HG03135 (cell line): Measurements from ENCODE around the gene FCHSD2.
A peak's percentile ranks its signal among the peaks of the same experiment; 100 is the strongest.
"Not testable (repeated sequence)": the region's sequence is repeated elsewhere in the genome, so short reads cannot be mapped to it uniquely, and the experiment has no call there.

ENCODE experiments used
- ATAC-seq: cut with Tn5 transposase; IDR thresholded peaks from one replicate; pipeline ENCODE4 v1.9.1; 2021; ENCODE audit warnings: mild to moderate bottlenecking, moderate library complexity; ENCODE audit not compliant: unreplicated experiment

Gene FCHSD2

DNA sequence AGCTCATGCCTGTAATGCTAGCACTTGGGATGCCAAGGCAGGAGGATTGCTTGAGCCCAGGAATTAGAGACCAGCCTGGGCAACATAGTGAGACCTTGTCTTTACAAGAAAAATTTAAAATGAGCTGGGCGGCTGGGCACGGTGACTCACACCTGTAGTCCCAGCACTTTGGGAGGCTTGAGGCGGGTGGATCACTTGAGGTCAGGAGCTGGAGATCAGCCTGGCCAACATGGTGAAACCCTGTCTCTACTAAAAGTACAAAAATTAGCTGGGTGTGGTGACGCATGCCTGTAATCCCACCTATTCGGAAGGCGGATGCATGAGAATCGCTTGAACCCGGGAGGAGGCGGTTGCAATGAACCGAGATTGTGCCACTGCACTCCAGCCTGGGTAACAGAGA lies 330.4 kb downstream of the FCHSD2 start:
- not testable (repeated sequence) for ATAC-seq

DNA sequence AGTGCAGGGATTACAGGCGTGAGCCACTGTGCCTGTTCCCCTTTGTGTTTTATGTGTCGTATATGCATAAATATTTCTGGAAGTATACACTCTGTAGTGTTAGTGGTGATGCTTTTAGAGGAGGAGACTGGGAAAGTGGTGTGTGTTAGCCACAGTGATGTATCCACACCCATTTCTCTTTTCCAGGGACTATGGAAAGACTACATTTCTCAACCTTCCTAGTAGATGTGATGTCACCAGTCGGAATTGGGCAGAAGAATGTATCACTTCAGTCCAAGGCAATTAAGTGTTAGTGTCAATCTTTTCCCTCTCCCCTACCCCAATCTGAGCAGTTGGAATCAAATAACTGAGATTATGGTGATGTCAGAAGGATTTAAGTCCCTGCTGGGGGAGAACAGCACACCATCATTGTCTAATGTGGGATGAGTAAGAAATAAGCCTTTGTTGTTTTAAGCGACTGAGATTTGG lies 333.8 kb downstream of the FCHSD2 start:
- ATAC-seq, result no peak

DNA sequence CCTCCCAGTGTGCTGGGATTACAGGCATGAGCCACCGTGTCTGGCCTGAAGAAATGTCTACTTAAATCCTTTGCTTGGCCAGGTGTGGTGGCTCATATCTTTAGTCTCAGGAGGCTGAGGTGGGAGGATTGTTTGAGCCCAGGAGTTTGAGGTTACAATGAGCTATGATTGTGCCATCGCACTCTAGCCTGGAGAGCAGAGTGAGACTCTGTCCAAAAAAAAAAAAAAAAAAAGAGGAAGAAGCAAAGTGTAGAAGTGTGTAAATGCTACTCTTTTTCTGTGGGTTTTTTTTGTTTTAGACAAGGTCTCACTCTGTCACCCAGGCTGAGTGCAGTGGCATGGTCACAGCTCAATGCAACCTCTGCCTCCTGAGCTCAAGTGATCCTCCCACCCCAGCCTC lies 334.3 kb downstream of the FCHSD2 start:
- no peak for ATAC-seq

DNA sequence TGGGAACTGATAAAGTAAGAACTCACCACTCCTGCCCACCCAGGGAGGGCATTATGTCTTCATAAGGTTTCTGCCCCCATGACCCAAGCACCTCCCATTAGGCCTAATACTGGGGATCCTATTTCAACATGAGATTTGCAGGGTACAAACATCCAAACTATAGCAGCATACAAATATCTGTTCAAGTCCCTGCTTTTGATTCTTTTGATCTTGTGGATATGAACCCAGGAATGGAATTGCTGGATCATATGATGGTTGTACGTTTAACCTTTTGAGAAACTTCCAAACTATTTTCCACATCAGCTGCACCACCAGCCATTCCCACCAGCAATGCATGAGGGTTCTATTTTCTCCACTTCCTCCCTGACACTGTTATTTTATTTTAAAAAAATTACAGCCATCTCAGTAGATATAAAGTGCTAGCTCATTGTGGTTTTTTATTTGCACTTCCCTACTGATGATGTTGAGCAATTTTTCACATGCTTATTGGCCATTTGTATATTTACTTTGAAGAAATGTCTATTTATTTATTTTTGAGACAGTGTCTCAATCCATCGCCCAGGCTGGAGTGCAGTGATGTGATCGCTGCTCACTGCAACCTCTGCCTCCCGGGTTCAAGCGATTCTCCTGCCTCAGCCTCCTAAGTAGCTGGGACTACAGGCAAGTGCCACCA lies 335.0 kb downstream of the FCHSD2 start:
- no peak for ATAC-seq

DNA sequence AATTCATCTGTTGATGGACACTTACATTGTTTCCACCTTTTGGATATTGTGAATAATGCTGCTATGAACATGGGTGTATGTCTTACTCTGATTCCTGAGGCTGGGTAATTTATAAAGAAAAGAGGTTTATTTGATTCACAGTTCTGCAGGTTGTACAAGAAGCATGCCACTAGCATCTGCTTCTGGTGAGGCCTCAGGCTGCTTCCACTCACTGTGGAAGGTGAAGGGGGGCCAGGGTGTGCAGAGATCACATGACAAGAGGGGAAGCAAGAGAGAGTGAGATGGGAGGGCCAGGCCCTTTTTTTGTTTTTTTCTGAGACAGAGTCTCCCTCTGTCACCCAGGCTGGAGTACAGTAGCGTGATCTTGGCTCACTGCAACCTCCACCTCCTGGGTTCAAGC lies 335.7 kb downstream of the FCHSD2 start:
- not testable (repeated sequence) for ATAC-seq

DNA sequence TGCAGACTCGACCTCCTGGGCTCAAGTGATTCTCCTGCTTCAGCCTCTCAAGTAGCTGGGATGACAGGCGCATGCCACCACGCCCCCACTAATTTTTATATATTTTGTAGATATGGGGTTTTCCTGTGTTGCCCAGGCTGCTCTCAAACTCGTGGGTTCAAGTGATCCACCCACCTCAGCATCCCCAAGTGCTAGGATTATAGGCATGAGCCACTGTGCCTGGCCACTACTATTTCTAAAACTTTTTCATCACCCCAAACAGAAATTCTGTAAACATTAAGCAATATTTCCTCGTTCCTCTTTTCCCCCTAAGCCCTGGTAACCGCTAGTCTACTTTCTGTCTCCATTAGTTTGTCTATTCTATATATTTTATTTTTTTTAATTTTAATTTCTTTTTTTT lies 336.9 kb downstream of the FCHSD2 start:
- no peak for ATAC-seq

DNA sequence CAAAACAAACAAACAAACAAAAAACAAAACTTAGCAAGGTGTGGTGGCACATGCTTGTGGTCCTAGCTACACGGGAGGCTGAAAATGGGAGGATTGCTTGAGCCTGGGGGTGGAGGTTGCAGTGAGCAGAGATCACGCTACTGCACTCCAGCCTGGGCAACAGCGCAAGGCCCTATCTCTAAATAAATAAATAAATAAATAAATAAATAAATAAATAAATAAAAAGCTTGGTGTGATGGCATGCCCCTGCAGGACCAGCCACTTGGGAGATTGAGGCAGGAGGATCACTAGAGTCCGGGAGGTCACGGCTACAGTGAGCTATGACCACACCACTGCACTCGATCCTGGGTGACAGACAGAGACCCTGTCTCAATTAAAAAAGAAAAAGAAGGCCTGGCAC lies 339.3 kb downstream of the FCHSD2 start:
- ATAC-seq, result no peak

DNA sequence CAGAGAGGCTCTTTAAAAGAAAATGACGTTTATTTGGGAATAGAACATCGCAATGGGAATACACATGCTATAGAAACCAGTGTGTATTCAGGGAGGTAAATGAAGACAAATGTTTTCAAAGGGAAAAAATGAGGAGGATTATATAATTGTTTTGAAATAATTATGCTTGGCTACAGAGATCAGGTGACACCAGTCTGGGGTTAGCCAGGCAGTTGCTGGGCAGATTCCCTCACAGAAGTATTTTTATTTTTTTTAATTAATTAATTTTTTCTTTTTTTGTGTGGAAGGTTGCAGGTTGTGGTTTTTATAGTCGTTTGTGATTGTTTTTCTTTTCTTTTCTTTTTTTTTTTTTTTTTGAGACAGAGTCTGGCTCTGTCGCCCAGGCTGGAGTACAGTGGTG lies 342.7 kb downstream of the FCHSD2 start:
- no peak for ATAC-seq

DNA sequence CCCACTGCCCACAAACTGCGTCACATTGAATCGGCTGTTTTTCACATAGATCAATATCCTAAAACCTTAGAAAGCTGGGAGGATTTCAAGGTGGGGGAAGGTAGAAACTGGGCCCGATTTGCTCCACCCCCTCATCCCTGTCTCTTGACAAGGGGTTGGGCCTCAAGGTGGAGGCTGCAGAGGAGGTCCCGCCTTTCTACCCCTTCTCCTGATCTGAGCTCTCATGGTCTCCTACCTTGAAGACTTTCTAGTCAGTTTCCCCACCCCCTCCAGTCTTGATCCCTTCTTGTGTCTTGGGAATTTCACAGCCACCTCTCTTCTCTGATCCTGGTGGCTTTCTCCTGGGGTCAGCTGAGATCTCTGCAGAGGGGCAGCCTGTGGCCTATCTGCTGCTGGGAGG lies 343.8 kb downstream of the FCHSD2 start:
- ATAC-seq, result no peak

DNA sequence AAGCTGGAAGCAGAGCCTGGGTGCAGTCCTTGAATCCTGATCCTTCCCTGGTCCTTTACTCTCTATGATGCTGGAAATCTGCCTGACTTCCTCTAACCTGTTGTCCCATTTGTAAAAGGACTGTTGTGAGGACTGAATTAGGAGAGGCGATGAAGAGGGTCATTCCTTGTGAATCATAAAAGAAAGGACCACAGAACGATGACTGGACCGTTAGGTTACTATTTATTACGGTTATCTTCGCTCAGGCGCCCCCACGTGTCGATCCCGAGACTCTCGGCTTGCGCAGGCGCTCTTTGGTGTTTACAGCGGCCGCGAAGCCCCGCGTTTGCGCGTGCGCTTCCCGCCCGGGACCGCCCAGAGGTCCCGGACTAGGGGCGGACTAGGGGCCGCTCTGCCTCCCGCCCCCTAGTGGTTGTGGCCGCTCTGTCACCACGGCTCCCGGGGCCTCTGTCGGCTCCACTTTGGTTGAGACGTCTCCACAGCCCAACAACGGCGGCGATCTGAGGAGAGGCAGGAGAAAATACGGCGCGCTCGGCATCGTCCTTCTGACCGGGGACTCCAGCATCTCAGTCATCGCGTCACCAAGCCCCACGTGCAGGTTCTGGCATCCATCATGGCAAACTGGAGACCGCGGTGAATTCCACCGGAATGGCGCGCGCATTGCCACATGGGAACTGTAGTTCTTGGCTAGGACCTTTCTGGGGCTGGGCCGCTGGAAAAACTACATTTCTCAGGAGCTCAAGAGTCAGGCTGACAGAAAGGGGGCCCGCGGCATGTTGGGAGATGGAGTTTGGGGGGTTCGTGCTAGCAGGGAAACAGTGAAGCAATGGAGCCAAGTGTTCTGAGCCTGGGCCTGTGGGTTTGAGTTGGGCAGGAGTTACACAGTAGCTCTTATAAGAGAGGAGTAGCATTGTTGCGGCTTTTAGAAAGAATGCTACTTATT lies 348.4 kb downstream of the FCHSD2 start, which contains the start of gene STARD10:
Gene STARD10, minus strand, starts transcription at position 623 of the 943 bp plus-strand sequence. CDS start 12,866 bp downstream, outside the sequence.
- ATAC-seq, result peak; percentile 83

DNA sequence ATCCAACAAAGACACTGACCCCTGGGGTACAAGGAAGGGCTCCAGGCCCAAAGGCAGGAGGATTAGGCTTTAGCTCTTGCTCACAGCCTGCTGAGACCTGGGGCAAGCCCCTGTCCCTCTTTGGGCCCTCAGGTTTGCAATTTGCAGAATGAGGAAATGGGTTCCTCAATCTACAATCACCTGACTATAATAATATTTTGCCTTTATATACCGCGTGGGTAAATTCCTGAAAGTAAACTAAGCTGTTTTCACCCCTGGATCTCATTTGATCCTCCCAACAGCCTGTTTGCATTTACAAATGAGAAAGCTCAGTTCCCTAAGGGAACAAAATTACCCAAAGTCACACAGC lies 349.1 kb downstream of the FCHSD2 start:
- ATAC-seq, result no peak

DNA sequence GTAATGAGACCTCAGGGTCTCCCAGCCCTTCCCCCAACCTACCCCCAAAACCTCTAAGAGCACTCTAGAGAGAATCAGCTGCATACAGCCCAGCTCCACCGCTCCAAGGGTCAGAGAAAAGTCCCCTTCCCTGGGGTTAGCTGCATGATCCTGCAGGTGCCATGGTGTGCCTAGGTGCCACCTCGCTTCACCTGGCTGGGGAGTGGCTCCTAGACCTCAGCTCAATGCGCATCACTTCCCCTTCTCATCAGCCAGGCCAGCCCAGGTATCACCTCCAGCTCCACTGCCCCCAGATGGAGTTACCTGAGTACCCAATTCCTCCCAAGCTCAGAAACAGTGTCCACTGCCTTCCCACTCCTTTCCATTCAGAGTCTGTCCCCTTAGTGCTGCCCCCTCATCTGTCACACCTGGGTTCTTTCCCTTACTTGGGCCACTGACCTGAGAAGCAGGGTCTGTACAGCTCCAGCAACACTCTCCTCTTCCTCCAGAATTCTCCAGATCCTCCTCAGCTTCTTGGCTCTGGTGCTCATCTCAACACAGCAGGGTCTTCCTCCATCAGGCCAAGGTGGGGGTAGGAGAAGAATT lies 349.6 kb downstream of the FCHSD2 start:
- no peak for ATAC-seq

DNA sequence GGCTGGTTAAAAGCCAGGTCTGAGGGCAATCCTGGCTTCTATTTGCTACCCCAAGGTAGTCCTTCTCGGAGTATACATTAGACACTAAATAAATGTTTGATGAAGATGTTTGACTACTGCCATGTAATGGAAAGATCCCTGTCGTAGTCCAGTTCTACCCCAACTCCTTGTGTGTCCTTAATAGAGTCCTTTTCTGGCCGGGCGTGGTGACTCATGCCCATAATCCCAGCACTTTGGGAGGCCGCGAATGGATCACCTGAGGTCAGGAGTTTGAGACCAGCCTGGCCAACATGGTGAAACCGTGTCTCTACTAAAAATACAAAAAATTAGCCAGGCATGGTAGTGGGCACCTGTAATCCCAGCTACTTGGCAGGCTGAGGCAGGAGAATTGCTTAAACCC lies 350.9 kb downstream of the FCHSD2 start:
- ATAC-seq, result not testable (repeated sequence)

DNA sequence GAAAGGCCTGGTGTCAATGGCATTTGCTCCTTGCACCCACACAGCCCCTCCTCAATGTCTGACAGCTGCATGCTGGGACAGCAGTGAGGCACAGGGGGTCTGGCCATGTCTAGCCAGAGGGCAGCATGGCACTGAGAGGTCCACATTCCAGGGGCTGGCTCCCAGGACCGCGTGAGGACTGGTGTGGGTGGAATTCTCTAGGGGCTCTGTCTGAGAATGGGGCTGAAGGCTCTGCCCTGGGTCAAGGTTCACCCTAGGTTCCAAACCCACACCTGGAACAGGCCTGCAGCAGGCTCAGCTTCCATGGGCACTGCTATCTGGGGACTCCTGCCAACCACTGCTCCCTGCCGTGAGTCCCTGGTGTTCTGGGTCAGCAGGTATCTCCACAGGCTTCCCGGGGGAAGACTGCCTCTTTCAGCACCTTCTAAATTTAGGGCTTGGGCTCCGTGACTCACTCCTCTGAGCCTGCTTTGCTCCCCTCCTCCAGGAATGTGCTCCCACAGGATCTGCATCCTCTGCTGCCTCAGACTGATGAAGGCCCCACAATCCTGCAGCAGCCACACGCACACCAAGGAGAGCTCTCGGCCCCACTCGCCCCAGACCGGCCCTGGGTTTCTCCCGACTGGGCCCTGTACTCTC lies 352.5 kb downstream of the FCHSD2 start:
- ATAC-seq, result no peak

DNA sequence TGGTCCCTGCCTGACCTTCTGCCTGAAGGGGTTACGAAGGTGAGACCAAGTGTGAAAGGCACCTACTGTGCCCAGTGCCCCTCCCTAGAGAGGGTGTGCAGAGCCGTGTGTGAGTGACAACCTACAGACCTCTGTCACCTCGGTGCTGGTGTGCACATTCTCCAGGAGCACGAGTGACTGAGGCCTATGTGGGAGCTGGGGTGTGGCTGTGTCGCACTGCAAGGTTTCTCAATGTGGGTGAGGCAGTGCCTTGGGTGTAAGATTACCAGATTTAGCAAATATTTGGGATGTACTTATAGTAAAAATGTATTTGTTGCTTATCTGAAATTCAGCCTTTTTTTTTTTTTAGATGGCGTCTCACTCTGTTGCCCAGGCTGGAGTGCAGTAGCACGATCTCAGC lies 353.9 kb downstream of the FCHSD2 start:
- no peak for ATAC-seq

DNA sequence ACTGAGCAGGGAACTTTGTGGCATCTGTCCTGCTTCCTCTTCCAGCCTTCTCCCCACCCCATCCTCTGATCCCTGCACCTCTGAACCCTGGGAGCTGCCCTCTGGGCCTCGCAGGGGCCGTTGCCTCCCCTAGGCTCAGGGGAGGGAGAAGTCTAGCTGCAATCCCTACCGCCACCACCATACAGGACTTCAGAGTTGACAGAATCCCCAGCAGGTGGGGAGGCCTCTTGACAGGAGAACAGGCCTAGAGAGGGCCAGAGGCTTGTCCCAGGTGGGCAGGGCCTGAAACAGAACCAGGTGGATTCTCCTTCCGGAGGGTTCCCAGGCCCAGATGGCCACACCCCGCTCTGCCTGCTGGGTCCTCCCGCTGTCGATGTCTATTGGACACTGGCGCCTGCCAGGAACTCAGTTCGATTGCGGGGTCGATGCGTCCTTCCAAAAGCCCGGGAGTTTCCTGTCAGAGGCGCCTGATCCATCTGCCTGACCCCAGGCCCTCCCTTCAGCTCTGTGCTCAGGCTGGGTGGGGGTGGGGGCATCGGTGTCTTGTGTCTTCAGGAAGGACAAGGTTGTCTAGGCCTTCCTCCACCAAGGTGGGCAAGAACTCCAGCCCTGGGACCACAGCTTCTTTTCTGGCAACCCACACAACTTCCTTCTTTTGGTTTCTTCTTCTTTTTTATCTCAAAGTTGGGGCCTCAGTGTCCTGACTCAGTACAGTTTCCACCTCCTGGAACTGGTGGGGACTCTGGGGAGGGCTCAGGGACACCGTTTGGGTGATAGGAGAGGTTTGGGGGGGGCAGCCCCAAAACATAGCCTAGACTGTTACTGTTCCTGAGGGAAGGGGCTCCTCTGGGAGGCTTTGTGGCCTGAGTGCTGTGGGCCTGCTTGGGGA lies 354.7 kb downstream of the FCHSD2 start:
- peak; percentile 56 for ATAC-seq
